ENCODE data around the gene SNX30.

DNA sequence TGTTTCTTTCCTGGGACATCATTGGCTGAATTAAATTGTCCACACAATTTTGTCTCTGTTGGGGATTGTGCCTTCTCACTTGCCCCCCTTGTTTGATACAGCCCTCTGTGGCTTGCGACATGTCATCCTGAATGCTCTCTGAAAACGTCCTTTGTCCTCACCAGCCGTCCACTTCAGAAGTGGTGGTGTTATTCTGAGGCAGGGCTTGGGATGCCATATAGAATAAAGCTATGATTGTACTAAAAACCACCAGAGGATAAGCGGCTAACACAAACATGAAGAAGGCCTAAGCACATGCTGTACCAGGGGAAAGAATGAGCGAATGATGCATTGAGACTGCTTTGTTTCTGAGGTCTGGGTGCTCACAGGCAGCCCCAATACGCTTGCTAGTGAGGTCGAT lies 3.5 kb upstream of the SNX30 start:
- TF ChIP-seq POLR2AphosphoS5 (IDR thresholded peaks at IDR 0.05; ENCODE audit: low read depth, low read length): no peak
- TF ChIP-seq, protein P1, sequence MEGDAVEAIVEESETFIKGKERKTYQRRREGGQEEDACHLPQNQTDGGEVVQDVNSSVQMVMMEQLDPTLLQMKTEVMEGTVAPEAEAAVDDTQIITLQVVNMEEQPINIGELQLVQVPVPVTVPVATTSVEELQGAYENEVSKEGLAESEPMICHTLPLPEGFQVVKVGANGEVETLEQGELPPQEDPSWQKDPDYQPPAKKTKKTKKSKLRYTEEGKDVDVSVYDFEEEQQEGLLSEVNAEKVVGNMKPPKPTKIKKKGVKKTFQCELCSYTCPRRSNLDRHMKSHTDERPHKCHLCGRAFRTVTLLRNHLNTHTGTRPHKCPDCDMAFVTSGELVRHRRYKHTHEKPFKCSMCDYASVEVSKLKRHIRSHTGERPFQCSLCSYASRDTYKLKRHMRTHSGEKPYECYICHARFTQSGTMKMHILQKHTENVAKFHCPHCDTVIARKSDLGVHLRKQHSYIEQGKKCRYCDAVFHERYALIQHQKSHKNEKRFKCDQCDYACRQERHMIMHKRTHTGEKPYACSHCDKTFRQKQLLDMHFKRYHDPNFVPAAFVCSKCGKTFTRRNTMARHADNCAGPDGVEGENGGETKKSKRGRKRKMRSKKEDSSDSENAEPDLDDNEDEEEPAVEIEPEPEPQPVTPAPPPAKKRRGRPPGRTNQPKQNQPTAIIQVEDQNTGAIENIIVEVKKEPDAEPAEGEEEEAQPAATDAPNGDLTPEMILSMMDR (IDR thresholded peaks at IDR 0.05): no peak
- TF ChIP-seq, protein P2, sequence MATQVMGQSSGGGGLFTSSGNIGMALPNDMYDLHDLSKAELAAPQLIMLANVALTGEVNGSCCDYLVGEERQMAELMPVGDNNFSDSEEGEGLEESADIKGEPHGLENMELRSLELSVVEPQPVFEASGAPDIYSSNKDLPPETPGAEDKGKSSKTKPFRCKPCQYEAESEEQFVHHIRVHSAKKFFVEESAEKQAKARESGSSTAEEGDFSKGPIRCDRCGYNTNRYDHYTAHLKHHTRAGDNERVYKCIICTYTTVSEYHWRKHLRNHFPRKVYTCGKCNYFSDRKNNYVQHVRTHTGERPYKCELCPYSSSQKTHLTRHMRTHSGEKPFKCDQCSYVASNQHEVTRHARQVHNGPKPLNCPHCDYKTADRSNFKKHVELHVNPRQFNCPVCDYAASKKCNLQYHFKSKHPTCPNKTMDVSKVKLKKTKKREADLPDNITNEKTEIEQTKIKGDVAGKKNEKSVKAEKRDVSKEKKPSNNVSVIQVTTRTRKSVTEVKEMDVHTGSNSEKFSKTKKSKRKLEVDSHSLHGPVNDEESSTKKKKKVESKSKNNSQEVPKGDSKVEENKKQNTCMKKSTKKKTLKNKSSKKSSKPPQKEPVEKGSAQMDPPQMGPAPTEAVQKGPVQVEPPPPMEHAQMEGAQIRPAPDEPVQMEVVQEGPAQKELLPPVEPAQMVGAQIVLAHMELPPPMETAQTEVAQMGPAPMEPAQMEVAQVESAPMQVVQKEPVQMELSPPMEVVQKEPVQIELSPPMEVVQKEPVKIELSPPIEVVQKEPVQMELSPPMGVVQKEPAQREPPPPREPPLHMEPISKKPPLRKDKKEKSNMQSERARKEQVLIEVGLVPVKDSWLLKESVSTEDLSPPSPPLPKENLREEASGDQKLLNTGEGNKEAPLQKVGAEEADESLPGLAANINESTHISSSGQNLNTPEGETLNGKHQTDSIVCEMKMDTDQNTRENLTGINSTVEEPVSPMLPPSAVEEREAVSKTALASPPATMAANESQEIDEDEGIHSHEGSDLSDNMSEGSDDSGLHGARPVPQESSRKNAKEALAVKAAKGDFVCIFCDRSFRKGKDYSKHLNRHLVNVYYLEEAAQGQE (IDR thresholded peaks at IDR 0.05; ENCODE audit: insufficient read depth in 1 of 2, low read depth in 2 of 2, low read length in 1 of 2): no peak

Measured in Panc1 (cell line).